H9 (cell line): Measurements from ENCODE around the gene SH3BP2. TPM values are rescaled to one million over a fixed set of nuclear protein-coding genes. Genes with fewer than 3 reads are reported as not detected.

Experiments used
- DNase-seq: peaks from one replicate; pipeline ENCODE4 v3.0.0-alpha.2; 2017
- H2AFZ ChIP-seq: one replicate; pipeline ENCODE4 v1.6.1; 2013; ENCODE audit warnings: mild to moderate bottlenecking, low read length, control low read depth, moderate library complexity
- H2AK5ac ChIP-seq: 2 replicates; pipeline ENCODE4 v1.6.1; 2013; ENCODE audit warnings: low read length, control low read depth, mixed read lengths; ENCODE audit not compliant: insufficient read length
- H2BK120ac ChIP-seq: one replicate; pipeline ENCODE4 v1.6.1; 2013; ENCODE audit warnings: low read depth, mild to moderate bottlenecking, low read length, control low read depth, inconsistent platforms; ENCODE audit not compliant: poor library complexity, severe bottlenecking
- H2BK12ac ChIP-seq: 2 replicates; pipeline ENCODE4 v1.6.1; 2013; ENCODE audit warnings: low read length, control low read depth, mixed read lengths, low read depth; ENCODE audit not compliant: insufficient read length
- H2BK15ac ChIP-seq: 2 replicates; pipeline ENCODE4 v1.6.1; 2013; ENCODE audit warnings: low read depth, low read length, control low read depth
- H2BK20ac ChIP-seq: one replicate; pipeline ENCODE4 v1.6.1; 2013; ENCODE audit warnings: low read depth, mild to moderate bottlenecking, low read length, control low read depth, inconsistent platforms; ENCODE audit not compliant: poor library complexity, severe bottlenecking
- H2BK5ac ChIP-seq: 2 replicates; pipeline ENCODE4 v1.6.1; 2013; ENCODE audit warnings: low read length, control low read depth, mixed read lengths; ENCODE audit not compliant: insufficient read length
- H3K14ac ChIP-seq: 2 replicates; pipeline ENCODE4 v1.6.1; 2013; ENCODE audit warnings: low read length, control low read depth; ENCODE audit not compliant: insufficient read depth
- H3K18ac ChIP-seq: 2 replicates; pipeline ENCODE4 v1.6.1; 2013; ENCODE audit warnings: low read depth, mild to moderate bottlenecking, mixed read lengths, low read length, control low read depth; ENCODE audit not compliant: insufficient read length
- H3K23ac ChIP-seq: 2 replicates; pipeline ENCODE4 v1.6.1; 2013; ENCODE audit warnings: low read length, control low read depth, mixed read lengths, low read depth; ENCODE audit not compliant: insufficient read length
- H3K23me2 ChIP-seq: 2 replicates; pipeline ENCODE4 v1.6.1; 2013; ENCODE audit warnings: low read depth, mild to moderate bottlenecking, mixed read lengths, low read length, control low read depth; ENCODE audit not compliant: insufficient read length, poor library complexity, severe bottlenecking
- H3K27ac ChIP-seq: 2 replicates; pipeline ENCODE4 v1.5.1; 2013; ENCODE audit warnings: low read length, control low read depth, mixed read lengths, low read depth; ENCODE audit not compliant: insufficient read length
- H3K27me3 ChIP-seq: 2 replicates; pipeline ENCODE4 v1.6.1; 2013; ENCODE audit warnings: low read length, control low read depth, inconsistent platforms; ENCODE audit not compliant: insufficient read depth
- H3K4ac ChIP-seq: 2 replicates; pipeline ENCODE4 v1.6.1; 2013; ENCODE audit warnings: low read depth, mild to moderate bottlenecking, control low read depth, inconsistent platforms, low read length, moderate library complexity
- H3K4me1 ChIP-seq: 2 replicates; pipeline ENCODE4 v1.6.1; 2013; ENCODE audit warnings: low read length, control low read depth, inconsistent platforms; ENCODE audit not compliant: insufficient read depth
- H3K4me2 ChIP-seq: 2 replicates; pipeline ENCODE4 v1.6.1; 2013; ENCODE audit warnings: low read length, control low read depth, mixed read lengths; ENCODE audit not compliant: insufficient read length, insufficient read depth
- H3K56ac ChIP-seq: 2 replicates; pipeline ENCODE4 v1.6.1; 2013; ENCODE audit warnings: low read depth, mild to moderate bottlenecking, mixed read lengths, low read length, control low read depth; ENCODE audit not compliant: insufficient read length
- H3K79me1 ChIP-seq: 2 replicates; pipeline ENCODE4 v1.6.1; 2013; ENCODE audit warnings: low read depth, mild to moderate bottlenecking, moderate library complexity, low read length, control low read depth, inconsistent platforms; ENCODE audit not compliant: insufficient read depth, poor library complexity, severe bottlenecking
- H3K79me2 ChIP-seq: 2 replicates; pipeline ENCODE4 v1.6.1; 2013; ENCODE audit warnings: low read length, control low read depth, inconsistent platforms; ENCODE audit not compliant: insufficient read depth
- H3K9ac ChIP-seq: 2 replicates; pipeline ENCODE4 v1.6.1; 2013; ENCODE audit warnings: low read length, control low read depth, mixed read lengths; ENCODE audit not compliant: insufficient read length; ENCODE audit errors: extremely low read depth
- H3K9me3 ChIP-seq: one replicate; pipeline ENCODE4 v1.6.1; 2013; ENCODE audit warnings: low read depth, low read length, inconsistent platforms; ENCODE audit not compliant: control insufficient read depth
- H3T11ph ChIP-seq: one replicate; pipeline ENCODE4 v1.6.1; 2013; ENCODE audit warnings: mild to moderate bottlenecking, low read length, control low read depth, inconsistent platforms
- H4K20me1 ChIP-seq: one replicate; pipeline ENCODE4 v1.6.1; 2013; ENCODE audit not compliant: control insufficient read depth, insufficient read length, insufficient read depth
- H4K5ac ChIP-seq: 2 replicates; pipeline ENCODE4 v1.6.1; 2013; ENCODE audit warnings: low read depth, mild to moderate bottlenecking, mixed read lengths, low read length, control low read depth; ENCODE audit not compliant: insufficient read length
- H4K8ac ChIP-seq: replicated peaks from 2 replicates; pipeline ENCODE4 v1.6.1; 2013; ENCODE audit warnings: low read length, control low read depth, mixed read lengths, low read depth; ENCODE audit not compliant: insufficient read length
- H4K91ac ChIP-seq: 2 replicates; pipeline ENCODE4 v1.6.1; 2013; ENCODE audit warnings: low read depth, mild to moderate bottlenecking, moderate library complexity, mixed read lengths, low read length, control low read depth; ENCODE audit not compliant: insufficient read length
- H3K27ac Mint-ChIP-seq, 3 experiments: 2 replicates in 2 of 3; 3 replicates in 1 of 3; pipeline ENCODE4 v1.8.0; 2020 to 2021; ENCODE audit warnings: mixed read lengths in 3 of 3, mild to moderate bottlenecking in 1 of 3, moderate library complexity in 1 of 3
- H3K27me3 Mint-ChIP-seq: 2 replicates; pipeline ENCODE4 v1.8.0; 2021; ENCODE audit warnings: low read depth, mild to moderate bottlenecking, moderate library complexity, mixed read lengths
- H3K36me3 Mint-ChIP-seq, 3 experiments: 2 replicates in 2 of 3; 3 replicates in 1 of 3; pipeline ENCODE4 v1.8.0; 2020 to 2021; ENCODE audit warnings: low read depth in 3 of 3, mixed read lengths in 3 of 3; ENCODE audit not compliant: insufficient read depth in 1 of 3
- H3K4me1 Mint-ChIP-seq, 2 experiments: 2 replicates each; pipeline ENCODE4 v1.8.0; 2020; ENCODE audit warnings: mixed read lengths in 2 of 2
- H3K4me3 Mint-ChIP-seq, 2 experiments: 2 replicates in 1 of 2; 3 replicates in 1 of 2; pipeline ENCODE4 v1.8.0; 2020 to 2021; ENCODE audit warnings: mild to moderate bottlenecking in 2 of 2, mixed read lengths in 2 of 2, moderate library complexity in 1 of 2
- H3K9me3 Mint-ChIP-seq, 2 experiments: 2 replicates in 1 of 2; 3 replicates in 1 of 2; pipeline ENCODE4 v1.8.0; 2020; ENCODE audit warnings: mild to moderate bottlenecking in 2 of 2, mixed read lengths in 2 of 2, moderate library complexity in 1 of 2
- CTCF ChIP-seq: fragments of 200-600 bp; sonication (generic); conservative IDR thresholded peaks from 3 replicates; pipeline ENCODE4 v1.8.0; 2021; ENCODE audit warnings: antibody characterized with exemption, mild to moderate bottlenecking
- WGBS: extraction: QIAGEN DNeasy Blood & Tissue Kit; methylation state at CpG from one replicate; pipeline ENCODE4 v1.1.7; 2013; ENCODE audit warnings: missing lambda C conversion rate, low lambda C conversion rate, mixed read lengths; ENCODE audit not compliant: insufficient read length; ENCODE audit errors: extremely low coverage; 5-methylcytosine and 5-hydroxymethylcytosine counted together
- total RNA-seq: library from RNA; stranded (reverse); gene quantifications from 2 replicates; pipeline ENCODE4 v1.2.1, GENCODE V29; 2021

Gene SH3BP2
- total RNA-seq, 1 experiment from 2014 or later, result 37.6 TPM

GRCh38 chr4:2750719-2751605 is 41.9 kb upstream of the SH3BP2 start:
- Histone ChIP-seq H2BK15ac (no peak overlapping the region), H3K4me2 (no peak overlapping the region), H2AFZ (no peak overlapping the region), H2BK20ac (no peak overlapping the region), H3K9ac (no peak overlapping the region), H3K56ac (no peak overlapping the region), H2BK5ac (no peak overlapping the region), H4K5ac (no peak overlapping the region), H2BK120ac (no peak overlapping the region), H3K79me1 (peaks cover 4% of the 10 kb centered on the region), H3K79me2 (peaks cover 4% of the 10 kb centered on the region; the same call in 1 of the 2 replicates), H3K4me1 (no peaks in the 10 kb centered on the region), H4K20me1 (no peaks in the 10 kb centered on the region), H3K23me2 (peaks cover 4% of the 10 kb centered on the region), H3K18ac (no peak overlapping the region), H2AK5ac (no peak overlapping the region), H3K23ac (no peak overlapping the region), H2BK12ac (no peak overlapping the region), H4K8ac (no peak overlapping the region), H3K14ac (no peak overlapping the region), H4K91ac (no peak overlapping the region), H3K27me3 (no peaks in the 10 kb centered on the region), H3K4ac (no peak overlapping the region), H3K27ac (no peak overlapping the region), H3K9me3 (no peaks in the 10 kb centered on the region), H3T11ph (no peak overlapping the region)
- DNase-seq, result no peak
- no CpG with 5 or more reads among the region's 19 CpGs for WGBS
- H3K9me3 Mint-ChIP-seq, result no peaks in the 10 kb centered on the region
- peaks cover 13 to 24% (median 17%) of the 10 kb centered on the region in 3 experiments; a peak in 6 of 7 replicates for H3K36me3 Mint-ChIP-seq
- no peak overlapping the region for H3K4me3 Mint-ChIP-seq
- H3K27me3 Mint-ChIP-seq, result no peaks in the 10 kb centered on the region
- TF ChIP-seq CTCF, result no peak; the same call in 2 of the 3 replicates
- no peak overlapping the region; a peak in 1 of 7 replicates for H3K27ac Mint-ChIP-seq
- peaks cover 6 to 8% of the 10 kb centered on the region in 2 experiments for H3K4me1 Mint-ChIP-seq
